NCI-H146 treated with DMSO at 0.1 percent for 48 hours (cell line): Measurements from ENCODE around the gene SRRM4.

Source experiments
- DNase-seq: peaks from one replicate; lab custom pipeline; 2025; ENCODE audit not compliant: unreplicated experiment; lab: John Stamatoyannopoulos, UW

SRRM4 gene

GRCh38 chr12:119200601-119201000, 219.3 kb downstream of the SRRM4 start:
- DNase-seq, result no peak

DNA sequence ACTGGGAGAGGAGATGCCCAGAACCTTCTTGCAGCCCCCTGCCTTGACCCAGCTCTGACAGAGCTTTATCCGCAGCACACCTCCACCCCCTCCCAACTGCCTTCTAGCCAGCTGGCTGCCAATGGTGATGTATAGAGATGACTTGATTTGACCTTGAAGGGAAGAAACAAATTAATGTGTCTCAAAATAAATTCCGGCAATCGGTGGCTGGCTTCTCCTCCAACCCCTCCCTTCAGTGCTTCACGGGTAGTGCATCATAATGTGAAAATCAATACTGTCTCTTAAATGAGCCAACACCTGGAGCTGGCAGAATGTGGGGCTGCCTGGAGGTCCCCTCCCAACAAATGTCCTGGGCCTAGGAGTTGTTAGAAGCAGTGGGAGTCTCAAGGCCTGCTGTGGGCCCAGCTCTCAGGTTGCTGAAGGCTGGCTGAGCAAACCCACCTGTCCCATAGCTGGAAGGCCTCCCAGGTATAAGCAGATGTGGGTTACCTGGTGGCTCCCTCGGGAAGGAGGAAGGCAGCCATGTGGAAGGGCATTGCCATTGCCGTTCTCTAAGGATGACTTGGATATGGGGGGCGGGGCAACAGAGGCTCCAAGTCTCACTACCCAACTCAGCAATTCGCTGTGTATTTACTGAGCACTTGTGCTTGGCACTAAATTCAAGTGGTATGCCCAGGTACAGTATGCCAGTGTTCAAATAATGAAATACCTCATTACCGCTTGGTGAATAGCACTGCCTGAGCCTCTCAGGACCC, 220.6 kb downstream of the SRRM4 start:
- DNase-seq, result peak; percentile 81

- DNase-seq, result no peak
Observed at GRCh38 chr12:119202544-119202943, 221.2 kb downstream of the SRRM4 start.

DNA sequence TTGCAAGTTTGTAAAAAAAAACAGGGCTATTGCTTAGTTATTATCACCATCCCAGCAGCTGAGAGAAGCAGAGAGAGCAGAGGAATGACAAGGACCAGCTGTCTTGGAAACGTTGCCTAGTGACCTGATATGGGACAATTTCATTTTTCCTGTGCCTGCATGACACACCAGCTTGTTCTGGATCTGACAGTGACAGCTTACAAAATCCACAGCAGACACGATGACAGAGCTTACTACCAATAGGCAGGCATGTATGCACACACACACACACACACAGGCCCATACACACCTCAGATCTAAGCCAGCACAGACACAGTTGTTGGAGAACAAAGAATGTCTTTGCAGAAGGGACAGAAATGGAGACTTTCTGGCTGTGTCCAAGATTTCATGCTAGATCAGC, 222.8 kb downstream of the SRRM4 start:
- no peak for DNase-seq

GRCh38 chr12:119204671-119205285, 223.4 kb downstream of the SRRM4 start:
- DNase-seq, result no peak

DNA sequence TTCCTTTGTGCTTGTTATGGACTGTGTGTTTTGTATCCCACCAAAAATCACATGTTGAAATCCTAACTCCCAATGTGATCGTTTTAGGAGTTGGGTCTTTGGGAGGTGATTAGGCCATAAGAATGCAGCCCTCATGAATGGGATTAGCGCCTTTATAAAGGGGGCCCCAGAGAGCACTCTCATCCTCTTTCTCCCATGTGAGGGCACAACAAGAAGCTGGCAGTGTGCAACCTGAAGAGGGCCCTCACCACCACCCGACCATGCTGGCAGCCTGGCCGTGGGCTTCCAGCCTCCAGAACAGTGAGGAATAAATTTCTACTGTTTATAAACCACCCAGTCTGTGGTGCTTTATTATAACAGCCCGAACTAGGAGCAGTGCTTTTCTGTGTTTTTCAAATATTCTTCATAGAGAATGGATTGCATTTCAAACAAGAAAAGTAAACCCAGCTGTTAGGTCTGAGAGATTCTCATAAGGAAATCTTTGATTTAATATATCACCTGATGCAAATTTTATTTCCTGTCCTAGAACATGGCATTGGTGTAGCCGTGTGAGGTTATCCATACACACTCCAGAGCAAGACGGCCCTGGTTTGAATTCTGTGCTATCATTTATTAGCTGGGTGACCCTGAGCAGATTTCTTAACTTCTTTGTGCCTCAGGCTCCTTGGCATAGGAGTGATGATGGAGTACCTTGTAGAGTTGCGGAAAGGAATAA, 225.2 kb downstream of the SRRM4 start:
- no peak for DNase-seq

GRCh38 chr12:119207063-119207560, 225.8 kb downstream of the SRRM4 start:
- no peak for DNase-seq

DNA sequence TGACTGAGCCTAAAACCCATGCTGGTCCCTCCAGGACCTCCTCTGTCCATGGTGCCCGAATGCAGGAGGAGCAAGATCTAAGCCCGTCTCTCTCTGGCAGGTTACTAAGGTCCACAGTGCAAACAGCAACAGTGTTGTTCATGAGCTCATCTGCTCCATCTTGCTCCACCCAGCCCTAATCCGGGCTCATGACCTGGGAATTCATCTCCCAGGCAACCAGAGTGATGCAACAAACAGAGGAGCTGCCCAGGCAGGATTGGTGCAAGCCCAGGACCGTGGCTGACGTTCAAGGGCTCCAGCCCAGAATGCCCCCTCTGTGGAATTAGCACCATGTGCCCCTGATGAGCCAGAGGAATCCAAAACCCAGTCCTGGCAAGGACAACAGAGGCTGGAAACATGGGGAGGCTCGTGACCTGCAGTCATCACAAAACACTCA, 227.3 kb downstream of the SRRM4 start:
- DNase-seq, result peak; percentile 44

GRCh38 chr12:119211884-119212283, 230.5 kb downstream of the SRRM4 start:
- no peak for DNase-seq
